SK-N-MC (cell line): ENCODE results near the gene MZF1.
A peak's percentile ranks its signal among the peaks of the same experiment; 100 is the strongest.

Experiments
- DNase-seq: peaks from one replicate; pipeline ENCODE4 v3.0.0-alpha.2; 2011; ENCODE audit warnings: low read depth, low spot score
- H3K27ac ChIP-seq: fragments of 200-600 bp; sonication (generic); 2 replicates; pipeline ENCODE4 v1.5.1; 2016; ENCODE audit warnings: mixed run types
- H3K36me3 ChIP-seq: fragments of 200-600 bp; sonication (generic); 2 replicates; pipeline ENCODE4 v1.6.1; 2017; ENCODE audit warnings: antibody characterized with exemption, low read length, mixed read lengths; ENCODE audit not compliant: insufficient read depth
- H3K4me3 ChIP-seq: fragments of 200-600 bp; sonication (generic); 2 replicates; pipeline ENCODE4 v1.5.1; 2016
- H3K9ac ChIP-seq: fragments of 200-600 bp; sonication (generic); 2 replicates; pipeline ENCODE4 v1.8.0; 2017; ENCODE audit warnings: mixed run types, mixed read lengths; ENCODE audit not compliant: insufficient read length
- H3K9me3 ChIP-seq: fragments of 200-600 bp; sonication (generic); 2 replicates; pipeline ENCODE4 v1.6.1; 2017; ENCODE audit warnings: low read depth, mild to moderate bottlenecking, antibody characterized with exemption, low read length, moderate library complexity, mixed read lengths
- EZH2 ChIP-seq: fragments of 200-600 bp; sonication (generic); IDR thresholded peaks from one replicate; pipeline ENCODE4 v1.6.1; 2017; ENCODE audit warnings: antibody characterized with exemption
- FOXP2 ChIP-seq: optimal IDR thresholded peaks from 2 replicates; pipeline ENCODE3; 2011; ENCODE audit warnings: mild to moderate bottlenecking, moderate library complexity; ENCODE audit not compliant: insufficient read depth; ENCODE audit errors: extremely low read length, control extremely low read depth
- POLR2AphosphoS5 ChIP-seq: IDR thresholded peaks from 2 replicates; pipeline ENCODE4 v1.6.1; 2012; ENCODE audit warnings: mild to moderate bottlenecking, low read depth, low read length, borderline replicate concordance

Gene MZF1

GRCh38 chr19:58553799-58554493, 19.2 kb downstream of the MZF1 start:
- Histone ChIP-seq H3K36me3 (peaks cover 51% of the 10 kb centered on the region), H3K27ac (peak overlapping the region; percentile 98), H3K4me3 (peak overlapping the region; percentile 85), H3K9ac (peak overlapping the region; percentile 82), H3K9me3 (no peaks in the 10 kb centered on the region)
- no peak for DNase-seq
- TF ChIP-seq POLR2AphosphoS5 (no peak), FOXP2 (no peak), EZH2 (no peak)

GRCh38 chr19:58552655-58553054, 20.5 kb downstream of the MZF1 start:
- Histone ChIP-seq H3K4me3 (no peak overlapping the region), H3K27ac (peak overlapping the region; percentile 62; the same call in 1 of the 2 replicates), H3K9me3 (no peaks in the 10 kb centered on the region), H3K9ac (no peak overlapping the region), H3K36me3 (peaks cover 64% of the 10 kb centered on the region)
- no peak for TF ChIP-seq FOXP2
- TF ChIP-seq EZH2, result no peak
- no peak for TF ChIP-seq POLR2AphosphoS5
- no peak for DNase-seq

DNA sequence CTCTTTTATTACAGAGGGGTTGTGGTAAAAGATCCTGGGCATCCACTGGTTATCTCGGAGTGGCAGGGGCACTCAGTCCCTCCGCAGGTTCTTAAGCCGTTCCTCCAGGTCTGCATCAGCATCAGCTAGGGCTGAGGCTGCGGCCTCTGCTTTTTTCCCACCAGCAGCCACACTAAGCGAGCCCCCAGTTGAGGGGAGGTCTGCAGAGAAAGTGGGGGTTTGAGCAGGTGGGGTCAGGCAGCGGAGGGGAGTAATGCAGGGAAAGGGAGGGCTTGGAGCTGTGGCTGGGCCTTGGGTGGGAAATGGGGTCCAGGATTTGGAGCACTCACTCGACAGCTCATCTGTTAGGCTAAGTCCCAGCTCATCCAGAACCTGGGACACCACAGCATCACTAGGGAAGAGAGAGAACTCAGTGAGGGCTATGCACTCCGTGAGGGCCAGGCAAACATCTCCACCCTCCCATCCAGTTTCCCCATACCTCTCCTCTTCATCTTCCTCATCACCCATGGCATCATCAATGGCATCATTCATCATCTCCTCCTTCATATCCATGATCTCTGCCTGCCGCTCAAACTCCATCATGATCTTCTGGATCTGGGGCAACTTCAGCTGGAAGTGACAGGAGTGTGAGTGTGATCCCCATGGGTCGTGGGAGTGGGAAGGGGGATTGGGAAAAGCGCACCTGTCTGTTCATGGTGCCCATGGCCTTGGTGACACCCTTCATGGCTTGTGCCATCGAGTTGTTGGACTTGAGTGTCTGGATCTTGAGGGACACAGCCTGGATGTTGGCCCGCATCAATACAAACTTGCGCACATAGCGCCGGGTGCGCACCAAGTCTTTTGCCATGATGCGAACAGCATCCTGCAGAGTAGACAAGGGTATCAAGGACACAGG, 21.3 kb downstream of the MZF1 start:
- Histone ChIP-seq H3K4me3 (no peak overlapping the region), H3K36me3 (peaks cover 71% of the 10 kb centered on the region), H3K9me3 (no peaks in the 10 kb centered on the region), H3K27ac (peak overlapping the region; percentile 62; the same call in 1 of the 2 replicates), H3K9ac (no peak overlapping the region)
- DNase-seq, result no peak
- TF ChIP-seq EZH2 (no peak), POLR2AphosphoS5 (peak; percentile 42; the same call in 1 of the 2 replicates), FOXP2 (no peak)

DNA sequence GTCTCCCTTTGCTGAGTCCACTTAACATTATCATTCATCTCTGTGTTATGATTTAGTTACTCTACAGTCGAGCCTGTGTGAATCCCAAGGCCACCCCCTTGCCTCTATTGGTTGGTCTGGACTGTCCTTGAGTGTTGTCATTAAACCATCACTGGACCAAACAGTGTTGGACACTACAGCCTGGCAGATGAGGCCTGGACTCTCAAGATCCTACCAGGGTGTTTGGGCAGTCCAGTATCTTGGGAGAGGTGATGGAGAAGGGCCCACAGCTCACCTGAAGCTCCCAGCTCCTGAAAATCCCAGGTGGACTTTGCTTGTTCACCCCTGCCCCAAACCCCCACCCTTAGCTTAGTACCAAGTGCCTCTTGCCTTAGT, 22.0 kb downstream of the MZF1 start:
- TF ChIP-seq POLR2AphosphoS5, result no peak; the same call in 1 of the 2 replicates
- TF ChIP-seq EZH2, result no peak
- no peak for TF ChIP-seq FOXP2
- no peak overlapping the region for H3K27ac ChIP-seq
- H3K4me3 ChIP-seq, result no peak overlapping the region
- DNase-seq, result no peak
- no peak overlapping the region for H3K9ac ChIP-seq
- no peaks in the 10 kb centered on the region for H3K9me3 ChIP-seq
- peaks cover 71% of the 10 kb centered on the region for H3K36me3 ChIP-seq

GRCh38 chr19:58550362-58551122, 22.6 kb downstream of the MZF1 start:
- Histone ChIP-seq H3K27ac (no peak overlapping the region), H3K9ac (no peak overlapping the region), H3K36me3 (peaks cover 71% of the 10 kb centered on the region), H3K4me3 (no peak overlapping the region), H3K9me3 (no peaks in the 10 kb centered on the region)
- DNase-seq, result no peak
- TF ChIP-seq POLR2AphosphoS5, result peak; percentile 9; the same call in 1 of the 2 replicates
- TF ChIP-seq FOXP2, result no peak

- Histone ChIP-seq H3K9ac (no peak overlapping the region), H3K27ac (no peak overlapping the region), H3K4me3 (no peak overlapping the region), H3K9me3 (no peaks in the 10 kb centered on the region), H3K36me3 (peaks cover 76% of the 10 kb centered on the region)
- no peak for DNase-seq
- TF ChIP-seq FOXP2 (no peak), POLR2AphosphoS5 (no peak; the same call in 1 of the 2 replicates), EZH2 (no peak)
Measured at GRCh38 chr19:58549664-58550361, 23.3 kb downstream of the MZF1 start.

DNA sequence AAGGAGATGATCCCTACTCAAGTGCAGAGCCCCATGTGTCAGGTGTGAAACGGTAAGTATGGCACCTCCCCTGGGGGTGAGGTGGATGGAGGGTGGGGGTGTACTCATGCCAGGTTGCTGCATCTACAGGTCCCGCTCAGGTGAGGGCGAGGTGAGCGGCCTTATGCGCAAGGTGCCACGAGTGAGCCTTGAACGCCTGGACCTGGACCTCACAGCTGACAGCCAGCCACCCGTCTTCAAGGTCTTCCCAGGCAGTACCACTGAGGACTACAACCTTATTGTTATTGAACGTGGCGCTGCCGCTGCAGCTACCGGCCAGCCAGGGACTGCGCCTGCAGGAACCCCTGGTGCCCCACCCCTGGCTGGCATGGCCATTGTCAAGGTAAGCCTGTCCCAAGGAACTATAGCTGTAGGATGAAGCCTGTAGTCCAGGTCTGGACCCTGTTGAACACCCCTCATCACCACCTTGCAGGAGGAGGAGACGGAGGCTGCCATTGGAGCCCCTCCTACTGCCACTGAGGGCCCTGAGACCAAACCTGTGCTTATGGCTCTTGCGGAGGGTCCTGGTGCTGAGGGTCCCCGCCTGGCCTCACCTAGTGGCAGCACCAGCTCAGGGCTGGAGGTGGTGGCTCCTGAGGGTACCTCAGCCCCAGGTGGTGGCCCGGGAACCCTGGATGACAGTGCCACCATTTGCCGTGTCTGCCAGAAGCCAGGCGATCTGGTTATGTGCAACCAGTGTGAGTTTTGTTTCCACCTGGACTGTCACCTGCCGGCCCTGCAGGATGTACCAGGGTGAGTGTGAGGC, 24.1 kb downstream of the MZF1 start:
- Histone ChIP-seq H3K9ac (no peak overlapping the region), H3K9me3 (no peaks in the 10 kb centered on the region), H3K4me3 (no peak overlapping the region), H3K36me3 (peaks cover 76% of the 10 kb centered on the region), H3K27ac (no peak overlapping the region)
- DNase-seq, result no peak
- TF ChIP-seq FOXP2 (no peak), POLR2AphosphoS5 (no peak), EZH2 (no peak)
